ENCODE measurements around the gene EXOC4.

DNA sequence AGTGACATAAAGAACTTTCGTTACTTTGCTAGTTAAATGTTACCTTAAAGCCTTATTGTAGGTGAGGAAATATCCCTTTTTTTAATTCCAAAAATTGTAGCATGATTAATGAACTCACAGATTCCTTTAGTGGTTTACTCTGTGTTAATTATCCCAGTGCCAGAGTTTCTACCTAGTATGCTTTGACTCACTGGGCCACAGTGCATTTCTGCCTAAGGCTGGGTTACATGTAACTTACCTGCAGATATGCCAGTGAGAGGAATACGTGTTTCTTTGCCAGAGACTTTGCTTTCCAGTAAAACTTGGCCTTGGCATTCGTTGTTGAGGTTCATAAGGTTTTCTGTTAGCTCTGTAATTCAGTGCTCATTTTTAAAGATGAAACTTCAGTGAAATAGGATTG, 493.4 kb downstream of the EXOC4 start:
- TF ChIP-seq ZFP36L2 (CRISPR knock-in tag; IDR thresholded peaks at IDR 0.05) (no peak), ELF1 (CRISPR knock-in tag; IDR thresholded peaks at IDR 0.05) (no peak), POLR2A (IDR thresholded peaks at IDR 0.05; ENCODE audit: insufficient read depth in 1 of 2, low read depth in 2 of 2, low read length in 2 of 2) (no peak), ZBTB21 (CRISPR knock-in tag; IDR thresholded peaks at IDR 0.05) (no peak), POLR2AphosphoS5 (IDR thresholded peaks at IDR 0.05; ENCODE audit: low read depth, low read length) (no peak), ATAD3A (CRISPR knock-in tag; IDR thresholded peaks at IDR 0.05) (no peak)
- TF ChIP-seq, protein P1, sequence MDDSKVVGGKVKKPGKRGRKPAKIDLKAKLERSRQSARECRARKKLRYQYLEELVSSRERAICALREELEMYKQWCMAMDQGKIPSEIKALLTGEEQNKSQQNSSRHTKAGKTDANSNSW (CRISPR knock-in tag; IDR thresholded peaks at IDR 0.05; ENCODE audit: borderline replicate concordance): no peak

Measured in HepG2 (cell line).